GM12892 (cell line): ENCODE results near the gene SSRP1.

ENCODE experiments used
- POLR2A ChIP-seq: IDR thresholded peaks from 2 replicates; pipeline ENCODE4 v1.6.1; 2011; ENCODE audit warnings: low read depth, low read length, control low read depth
- POLR2AphosphoS5 ChIP-seq: IDR thresholded peaks from 2 replicates; pipeline ENCODE4 v1.6.1; 2011; ENCODE audit warnings: low read depth, low read length, control low read depth

DNA sequence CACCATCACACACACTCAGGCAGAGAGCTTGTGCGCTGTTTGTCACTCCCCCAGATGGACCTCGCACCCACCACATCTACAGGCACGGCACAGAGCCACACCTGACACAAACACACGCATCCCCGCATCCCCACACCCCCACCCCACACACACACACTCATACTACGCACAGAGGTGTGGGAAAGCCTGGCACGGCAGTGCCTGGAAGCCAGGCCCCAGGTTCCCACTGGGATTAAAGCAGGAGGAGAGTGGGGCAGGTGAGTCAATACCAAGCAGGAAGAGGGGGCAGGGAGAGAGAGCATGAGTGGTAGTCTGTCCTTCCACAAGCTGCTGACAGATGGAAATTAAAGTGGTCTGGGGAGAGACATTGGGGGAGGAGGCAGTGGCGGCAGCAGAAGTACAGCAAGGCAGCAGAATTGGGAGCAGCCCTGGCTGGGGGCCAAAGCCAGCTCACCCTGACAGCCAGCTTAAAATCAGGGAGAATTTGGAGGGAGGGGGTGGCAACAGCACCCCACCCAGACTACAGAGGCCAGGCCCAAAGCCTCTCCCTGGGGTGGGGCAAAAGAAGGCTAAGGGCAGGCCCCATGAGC, 31.6 kb downstream of the SSRP1 start:
- TF ChIP-seq POLR2A = no peak
- TF ChIP-seq POLR2AphosphoS5 = no peak
